ENCODE data around the gene LSM7. TPM values are rescaled to one million over a fixed set of nuclear protein-coding genes. Genes with fewer than 3 reads are reported as not detected.

LSM7 gene
- total RNA-seq, 3 donors from 2014 or later (not counting 1 experiment from before 2014, with no cell fraction given), result 52.0 to 80.2 (median 77.4) TPM

- peaks cover 47% of the 10 kb centered on the region for H3K4me1 ChIP-seq (ENCODE audit: control insufficient read depth, insufficient read depth, low read length)
- Mint-ChIP-seq H3K9me3 (no peaks in the 10 kb centered on the region), H3K4me1 (peaks cover 26 to 47% of the 10 kb centered on the region in 2 donors), H3K27me3 (ENCODE audit: low read depth in 2 of 2) (no peaks in the 10 kb centered on the region), H3K36me3 (no peaks in the 10 kb centered on the region), H3K4me3 (peak overlapping the region; percentile 94), H3K27ac (peak overlapping the region; percentile 88 to 98)
- intact Hi-C loops (cut with micrococcal nuclease), result no loop called here
- no peak overlapping the region for H3K4me3 ChIP-seq (ENCODE audit: low read length)
- WGBS (ENCODE audit: insufficient coverage), result 64% methylated on average over 13 of the region's 13 CpGs
- DNase-seq, result peak in 1 of 2 donors; percentile 25
- H3K36me3 ChIP-seq (ENCODE audit: control insufficient read depth, insufficient read depth, low read length), result no peaks in the 10 kb centered on the region
- no peaks in the 10 kb centered on the region for H3K27me3 ChIP-seq (ENCODE audit: control insufficient read depth, insufficient read depth, low read length)
- no peak for ATAC-seq
- TF ChIP-seq, protein P1, sequence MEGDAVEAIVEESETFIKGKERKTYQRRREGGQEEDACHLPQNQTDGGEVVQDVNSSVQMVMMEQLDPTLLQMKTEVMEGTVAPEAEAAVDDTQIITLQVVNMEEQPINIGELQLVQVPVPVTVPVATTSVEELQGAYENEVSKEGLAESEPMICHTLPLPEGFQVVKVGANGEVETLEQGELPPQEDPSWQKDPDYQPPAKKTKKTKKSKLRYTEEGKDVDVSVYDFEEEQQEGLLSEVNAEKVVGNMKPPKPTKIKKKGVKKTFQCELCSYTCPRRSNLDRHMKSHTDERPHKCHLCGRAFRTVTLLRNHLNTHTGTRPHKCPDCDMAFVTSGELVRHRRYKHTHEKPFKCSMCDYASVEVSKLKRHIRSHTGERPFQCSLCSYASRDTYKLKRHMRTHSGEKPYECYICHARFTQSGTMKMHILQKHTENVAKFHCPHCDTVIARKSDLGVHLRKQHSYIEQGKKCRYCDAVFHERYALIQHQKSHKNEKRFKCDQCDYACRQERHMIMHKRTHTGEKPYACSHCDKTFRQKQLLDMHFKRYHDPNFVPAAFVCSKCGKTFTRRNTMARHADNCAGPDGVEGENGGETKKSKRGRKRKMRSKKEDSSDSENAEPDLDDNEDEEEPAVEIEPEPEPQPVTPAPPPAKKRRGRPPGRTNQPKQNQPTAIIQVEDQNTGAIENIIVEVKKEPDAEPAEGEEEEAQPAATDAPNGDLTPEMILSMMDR (IDR thresholded peaks at IDR 0.05), result no peak
- H3K27ac ChIP-seq (ENCODE audit: low read length), result no peak overlapping the region
- no peaks in the 10 kb centered on the region for H3K9me3 ChIP-seq (ENCODE audit: control insufficient read depth, insufficient read depth, low read length)
Measured at GRCh38 chr19:2287585-2288337, 40.6 kb downstream of the LSM7 start.

- Histone ChIP-seq H3K4me3 (ENCODE audit: low read length) (no peak overlapping the region), H3K27ac (ENCODE audit: low read length) (no peak overlapping the region), H3K9me3 (ENCODE audit: control insufficient read depth, insufficient read depth, low read length) (no peaks in the 10 kb centered on the region), H3K36me3 (ENCODE audit: control insufficient read depth, insufficient read depth, low read length) (no peaks in the 10 kb centered on the region), H3K27me3 (ENCODE audit: control insufficient read depth, insufficient read depth, low read length) (no peaks in the 10 kb centered on the region), H3K4me1 (ENCODE audit: control insufficient read depth, insufficient read depth, low read length) (peaks cover 53% of the 10 kb centered on the region)
- Mint-ChIP-seq H3K27ac (no peak overlapping the region), H3K36me3 (no peaks in the 10 kb centered on the region), H3K9me3 (no peaks in the 10 kb centered on the region), H3K27me3 (ENCODE audit: low read depth in 2 of 2) (no peaks in the 10 kb centered on the region), H3K4me1 (peaks cover 36 to 55% of the 10 kb centered on the region in 2 donors), H3K4me3 (no peak overlapping the region)
- DNase-seq, result no peak
- TF ChIP-seq, protein P1 (IDR thresholded peaks at IDR 0.05), result no peak
- intact Hi-C loops (cut with micrococcal nuclease), result no loop called here
- WGBS (ENCODE audit: insufficient coverage), result 92% methylated on average over 20 of the region's 20 CpGs
- ATAC-seq, result no peak
Measured at GRCh38 chr19:2286402-2287140, 41.8 kb downstream of the LSM7 start.

DNA sequence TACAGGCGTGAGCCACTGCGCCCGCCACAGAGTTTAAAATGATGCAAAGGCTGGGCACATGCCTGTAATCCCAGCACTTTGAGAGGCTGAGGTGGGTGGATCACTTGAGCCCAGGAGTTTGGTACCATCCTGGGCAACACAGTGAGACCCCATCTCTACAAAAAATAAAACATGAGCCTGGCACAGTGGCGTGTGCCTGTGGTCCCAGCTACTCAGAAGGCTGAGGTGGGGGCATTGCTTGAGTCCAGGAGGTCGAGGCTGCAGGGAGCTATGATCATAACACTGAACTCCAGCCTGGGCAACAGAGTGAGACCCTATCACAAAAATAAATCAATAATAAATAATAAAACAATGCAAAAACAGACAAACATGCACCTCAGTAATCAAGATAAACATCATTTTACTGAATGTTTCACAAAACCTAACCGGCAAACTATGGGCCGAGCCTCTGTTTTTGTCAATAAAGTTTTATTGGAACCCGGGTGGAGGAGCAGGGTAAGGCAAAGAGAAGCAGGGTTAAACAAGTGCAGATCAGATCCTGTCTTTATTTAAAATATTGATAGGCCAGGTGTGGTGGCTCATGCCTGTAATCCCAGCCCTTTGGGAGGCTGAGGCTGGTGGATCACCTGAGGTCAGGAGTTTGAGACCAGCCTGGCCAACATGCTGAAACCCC lies 44.4 kb downstream of the LSM7 start:
- Histone ChIP-seq H3K4me1 (ENCODE audit: control insufficient read depth, insufficient read depth, low read length) (peaks cover 48% of the 10 kb centered on the region), H3K27ac (ENCODE audit: low read length) (no peak overlapping the region), H3K36me3 (ENCODE audit: control insufficient read depth, insufficient read depth, low read length) (no peaks in the 10 kb centered on the region), H3K9me3 (ENCODE audit: control insufficient read depth, insufficient read depth, low read length) (no peaks in the 10 kb centered on the region), H3K27me3 (ENCODE audit: control insufficient read depth, insufficient read depth, low read length) (no peaks in the 10 kb centered on the region), H3K4me3 (ENCODE audit: low read length) (no peak overlapping the region)
- no peak for ATAC-seq
- TF ChIP-seq, protein P1 (IDR thresholded peaks at IDR 0.05), result no peak
- Mint-ChIP-seq H3K27ac (no peak overlapping the region), H3K27me3 (ENCODE audit: low read depth in 2 of 2) (no peaks in the 10 kb centered on the region), H3K4me3 (no peak overlapping the region), H3K9me3 (no peaks in the 10 kb centered on the region), H3K36me3 (no peaks in the 10 kb centered on the region), H3K4me1 (peaks cover 24 to 43% of the 10 kb centered on the region in 2 donors)
- no peak for DNase-seq
- 96% methylated on average over 8 of the region's 8 CpGs for WGBS (ENCODE audit: insufficient coverage)
- intact Hi-C loops (cut with micrococcal nuclease), result no loop called here

All from natural killer cell (primary cell).